Activated T-helper 1 cell treated with anti-CD3 and anti-CD28 coated beads, Interleukin-12 subunit alpha, Interleukin-12 subunit beta, Interleukin-2, Interleukin-4 antibody, amounts not matched to agents 30 ng/mL and 10 ng/mL and 1 ng/mL, durations not matched to agents 14 hours and 24 hours and 36 hours (primary cell): ENCODE results near the gene CDKN2AIP. TPM values are rescaled to one million over a fixed set of nuclear protein-coding genes. Genes with fewer than 3 reads are reported as not detected.
"Not testable (repeated sequence)": the region's sequence is repeated elsewhere in the genome, so short reads cannot be mapped to it uniquely, and the experiment has no call there.

Source experiments
- DNase-seq: peaks from one replicate; pipeline ENCODE4 v3.0.0; 2021; ENCODE audit warnings: low spot score
- H3K27ac Mint-ChIP-seq: one replicate; pipeline ENCODE4 v1.8.0; 2021; ENCODE audit warnings: mild to moderate bottlenecking, mixed read lengths
- H3K27me3 Mint-ChIP-seq: one replicate; pipeline ENCODE4 v1.8.0; 2022; ENCODE audit warnings: mild to moderate bottlenecking, moderate library complexity, mixed read lengths; ENCODE audit not compliant: insufficient read depth
- H3K36me3 Mint-ChIP-seq: one replicate; pipeline ENCODE4 v1.8.0; 2021; ENCODE audit warnings: low read depth, mixed read lengths
- H3K4me1 Mint-ChIP-seq: one replicate; pipeline ENCODE4 v1.8.0; 2021; ENCODE audit warnings: low read depth, mixed read lengths
- H3K4me3 Mint-ChIP-seq: one replicate; pipeline ENCODE4 v1.8.0; 2021; ENCODE audit warnings: mild to moderate bottlenecking, moderate library complexity, mixed read lengths
- H3K9me3 Mint-ChIP-seq: one replicate; pipeline ENCODE4 v1.8.0; 2021; ENCODE audit warnings: mixed read lengths
- intact Hi-C: fragments of 100-400 bp; cut with micrococcal nuclease; formaldehyde crosslinking; loops from one replicate; pipeline ENCODE4 v1.15.1; 2024
- total RNA-seq: library from RNA; stranded (reverse); gene quantifications from 2 replicates; pipeline ENCODE4 v1.2.3, GENCODE V29; 2022

Gene CDKN2AIP
- total RNA-seq, 1 donor from 2014 or later: 23.9 TPM

DNA sequence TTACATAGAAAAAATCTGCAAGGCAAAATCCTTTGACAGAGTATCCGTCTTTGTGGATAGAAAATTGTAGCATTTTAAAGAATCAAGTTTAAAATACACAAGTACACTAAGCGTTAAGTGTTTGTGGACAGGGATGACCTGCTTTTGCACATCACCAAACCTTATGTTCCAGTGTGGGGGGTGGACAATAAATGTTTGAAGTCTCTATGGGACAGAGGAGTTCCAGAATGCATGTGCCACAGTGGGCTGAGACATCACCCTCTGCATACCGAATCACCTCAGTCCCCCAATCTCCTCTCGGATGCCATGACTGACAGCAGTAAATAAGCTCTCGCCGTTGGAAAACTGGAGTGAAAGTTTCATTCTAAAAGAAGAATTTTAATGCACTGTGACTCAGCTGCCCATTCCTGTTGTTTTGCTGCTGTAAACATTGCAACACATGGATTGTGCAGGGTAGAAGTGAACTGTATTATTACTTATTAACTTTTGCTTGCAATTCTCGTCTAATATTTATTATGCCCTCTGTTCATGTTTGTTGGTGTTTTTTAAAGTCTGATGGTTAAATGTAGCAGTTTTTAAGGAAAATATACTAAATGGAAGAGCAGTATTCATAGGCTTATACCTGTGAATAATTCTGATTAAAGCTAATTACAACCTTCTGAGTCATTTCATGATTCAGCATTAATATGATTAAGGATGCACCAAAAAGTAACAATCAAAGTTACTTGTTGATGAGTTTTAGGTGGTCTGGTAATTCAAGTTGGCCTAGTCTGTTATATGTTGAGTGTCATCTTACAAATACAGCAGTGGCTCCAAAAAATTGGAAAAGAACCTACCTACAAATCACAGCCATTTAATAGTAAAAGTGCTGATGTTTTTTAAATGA lies 24.0 kb downstream of the CDKN2AIP start:
- H3K27me3 Mint-ChIP-seq: peaks cover 14% of the 10 kb centered on the region
- no peak for DNase-seq
- no peaks in the 10 kb centered on the region for H3K9me3 Mint-ChIP-seq
- intact Hi-C loops: no loop called here
- H3K4me3 Mint-ChIP-seq: no peak overlapping the region
- peaks cover 6% of the 10 kb centered on the region for H3K4me1 Mint-ChIP-seq
- H3K27ac Mint-ChIP-seq: no peak overlapping the region
- no peaks in the 10 kb centered on the region for H3K36me3 Mint-ChIP-seq

DNA sequence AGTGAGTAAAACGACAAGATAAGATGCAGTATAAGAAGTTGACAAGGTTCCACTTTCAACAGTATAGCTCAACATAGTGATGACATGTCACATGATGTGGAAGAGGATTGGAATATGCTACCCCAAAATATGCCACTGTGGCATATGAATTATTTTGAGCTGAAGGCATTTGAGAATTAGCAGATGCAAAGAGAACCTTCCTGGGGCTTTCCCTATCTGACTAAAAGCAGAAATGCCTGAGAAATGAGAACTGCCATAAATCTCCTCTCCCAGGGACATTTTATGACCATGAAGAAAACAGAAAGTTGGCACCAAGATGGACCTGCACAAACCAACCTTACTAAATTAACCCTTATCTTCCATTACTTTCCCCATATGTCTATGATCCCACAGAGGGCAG lies 24.8 kb downstream of the CDKN2AIP start:
- H3K4me3 Mint-ChIP-seq: no peak overlapping the region
- intact Hi-C loops: no loop called here
- no peaks in the 10 kb centered on the region for H3K36me3 Mint-ChIP-seq
- DNase-seq: no peak
- H3K27me3 Mint-ChIP-seq: peaks cover 14% of the 10 kb centered on the region
- H3K27ac Mint-ChIP-seq: no peak overlapping the region
- no peaks in the 10 kb centered on the region for H3K9me3 Mint-ChIP-seq
- H3K4me1 Mint-ChIP-seq: peaks cover 6% of the 10 kb centered on the region

DNA sequence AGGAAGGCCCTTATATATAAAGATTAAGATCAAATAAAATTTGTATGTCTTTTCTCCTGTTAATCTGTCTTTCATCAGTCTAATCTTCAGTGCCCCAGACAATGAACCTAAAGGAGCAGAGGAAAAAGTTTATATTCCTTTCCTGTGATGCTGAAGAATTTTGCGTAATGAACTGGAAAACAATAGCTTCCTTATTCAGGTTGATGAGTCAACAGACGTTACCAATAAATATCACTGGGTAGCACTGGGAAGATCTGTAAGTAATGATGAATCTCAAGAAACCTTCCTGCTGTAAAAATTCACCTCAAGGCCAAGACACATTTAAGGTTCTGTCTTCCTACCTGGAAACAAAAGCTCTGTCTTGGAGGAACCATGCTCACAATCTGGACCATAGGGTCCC lies 25.5 kb downstream of the CDKN2AIP start:
- H3K27ac Mint-ChIP-seq: no peak overlapping the region
- DNase-seq: no peak
- H3K4me3 Mint-ChIP-seq: no peak overlapping the region
- H3K27me3 Mint-ChIP-seq: peaks cover 14% of the 10 kb centered on the region
- no peaks in the 10 kb centered on the region for H3K36me3 Mint-ChIP-seq
- intact Hi-C loops: loop anchor here (5.0 to 10.0 kb wide), 2 partner anchors 185 to 632 kb away; partner anchors contain the start of genes RWDD4 and TRAPPC11
- peaks cover 6% of the 10 kb centered on the region for H3K4me1 Mint-ChIP-seq
- no peaks in the 10 kb centered on the region for H3K9me3 Mint-ChIP-seq

DNA sequence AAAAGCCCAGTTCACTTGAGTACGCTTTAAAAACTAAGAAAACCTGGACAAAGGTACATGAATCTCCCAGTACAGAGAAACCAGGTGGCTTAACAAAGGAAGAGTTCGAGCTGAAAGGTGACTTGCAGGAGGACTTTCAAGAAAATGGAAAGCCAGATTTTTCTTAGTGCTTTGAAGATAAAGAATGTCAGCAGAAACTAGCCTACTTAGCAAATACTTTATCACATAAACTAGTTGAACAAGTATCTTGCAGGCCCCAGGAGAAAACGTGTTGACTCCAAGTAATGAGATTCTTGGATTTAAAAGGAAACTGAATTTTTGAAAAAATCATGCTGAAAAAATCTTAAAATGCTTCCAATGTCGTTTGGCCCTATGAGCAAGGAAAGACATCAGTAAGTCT lies 26.4 kb downstream of the CDKN2AIP start:
- Mint-ChIP-seq H3K4me1 (peaks cover 6% of the 10 kb centered on the region), H3K9me3 (no peaks in the 10 kb centered on the region), H3K36me3 (no peaks in the 10 kb centered on the region)

DNA sequence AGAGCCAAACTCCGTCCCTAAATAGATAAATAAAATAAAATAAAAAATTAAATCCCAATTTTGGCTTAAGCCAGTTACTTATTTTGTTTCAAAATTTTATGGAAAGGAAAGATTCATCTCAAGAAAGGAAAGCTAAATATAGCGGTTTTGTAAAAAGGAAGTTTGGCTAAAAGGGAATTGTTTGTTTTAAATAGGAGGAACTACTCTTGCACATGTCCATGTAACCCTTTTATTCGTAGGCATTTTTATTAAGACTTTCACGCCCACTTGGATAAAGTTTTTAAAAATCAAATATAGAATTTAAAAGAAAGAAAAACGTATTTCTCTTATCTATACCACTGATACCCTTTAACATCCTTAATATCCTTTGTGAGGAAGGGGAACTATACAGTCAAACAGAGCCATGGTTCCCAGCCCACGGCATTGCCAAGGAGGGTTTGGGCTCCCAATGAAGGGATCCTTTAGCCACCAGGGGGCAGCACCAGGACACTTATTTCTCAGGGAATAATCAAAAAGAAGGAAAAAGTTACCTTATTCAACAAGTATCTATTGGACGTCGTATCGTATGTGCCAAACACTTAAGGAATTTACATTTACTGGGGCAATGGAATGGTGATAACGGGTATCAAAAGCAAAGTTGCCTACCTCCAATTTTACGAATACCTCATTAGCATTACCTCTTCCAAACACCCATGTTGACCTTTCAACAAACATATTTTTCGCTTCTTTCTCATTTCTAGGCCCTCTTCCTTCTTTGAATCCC lies 27.7 kb downstream of the CDKN2AIP start:
- Mint-ChIP-seq H3K4me1 (peaks cover 6% of the 10 kb centered on the region), H3K36me3 (no peaks in the 10 kb centered on the region), H3K27me3 (peaks cover 5% of the 10 kb centered on the region), H3K9me3 (no peaks in the 10 kb centered on the region), H3K4me3 (no peak overlapping the region), H3K27ac (no peak overlapping the region)
- intact Hi-C loops: loop anchor here (1.0 to 10.0 kb wide), 7 partner anchors 27 to 693 kb away; partner anchors contain the start of genes CDKN2AIP, RWDD4 and TRAPPC11
- peak; percentile 56 for DNase-seq

More for the DNA sequence above, 26.4 kb downstream of the CDKN2AIP start:
- intact Hi-C loops: loop anchor here (5.0 to 10.0 kb wide), 2 partner anchors 184 to 631 kb away; partner anchors contain the start of genes RWDD4 and TRAPPC11
- no peak overlapping the region for H3K4me3 Mint-ChIP-seq
- DNase-seq: no peak
- peaks cover 12% of the 10 kb centered on the region for H3K27me3 Mint-ChIP-seq
- H3K27ac Mint-ChIP-seq: no peak overlapping the region

DNA sequence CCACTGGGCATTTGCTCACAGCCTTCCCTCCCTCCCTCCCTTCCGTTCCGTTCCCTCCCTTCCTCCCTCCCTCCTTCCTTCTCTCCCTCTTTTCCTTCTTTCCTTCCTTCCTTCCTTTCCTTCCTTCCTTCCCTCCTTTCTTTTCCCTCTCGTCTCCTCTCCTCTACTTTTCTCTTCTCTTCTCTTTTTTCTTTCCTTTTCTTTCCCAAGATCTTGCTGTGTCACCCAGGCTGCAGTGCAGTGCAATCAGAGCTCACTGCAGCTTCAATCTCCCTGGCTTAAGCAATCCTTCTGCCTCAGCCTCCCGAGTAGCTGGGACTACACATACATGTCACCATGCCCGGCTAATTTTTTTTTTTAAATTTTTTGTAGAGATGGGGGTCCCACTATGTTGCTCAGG lies 33.7 kb downstream of the CDKN2AIP start:
- no peak for DNase-seq
- intact Hi-C loops: loop anchor here (10.0 kb wide), 1 partner anchor 177 kb away; the partner anchor contains the start of genes RWDD4 and TRAPPC11
- H3K4me1 Mint-ChIP-seq: no peaks in the 10 kb centered on the region
- no peaks in the 10 kb centered on the region for H3K9me3 Mint-ChIP-seq
- no peak overlapping the region for H3K27ac Mint-ChIP-seq
- H3K36me3 Mint-ChIP-seq: no peaks in the 10 kb centered on the region
- H3K4me3 Mint-ChIP-seq: no peak overlapping the region
- peaks cover 4% of the 10 kb centered on the region for H3K27me3 Mint-ChIP-seq

DNA sequence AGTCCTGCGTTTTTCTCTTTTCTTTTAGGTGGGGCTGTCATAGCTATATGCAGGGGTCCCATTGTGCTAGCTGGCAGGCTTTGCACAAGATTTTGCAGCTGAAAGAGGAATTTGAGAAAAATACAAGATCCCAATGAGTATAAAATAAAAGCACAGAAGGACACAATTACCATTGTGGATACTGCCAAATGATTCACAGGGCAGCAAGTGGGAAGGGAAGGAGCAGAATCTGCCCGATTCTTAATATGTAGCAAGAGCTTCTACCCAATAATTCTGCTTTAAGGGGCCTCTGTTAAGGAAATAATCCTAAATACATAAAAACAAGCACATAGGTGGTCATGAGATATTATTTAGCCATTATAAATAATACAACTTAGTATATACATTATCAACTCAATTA lies 34.5 kb downstream of the CDKN2AIP start:
- H3K4me3 Mint-ChIP-seq: no peak overlapping the region
- H3K27ac Mint-ChIP-seq: no peak overlapping the region
- intact Hi-C loops: loop anchor here (10.0 kb wide), 1 partner anchor 176 kb away; the partner anchor contains the start of genes RWDD4 and TRAPPC11
- no peaks in the 10 kb centered on the region for H3K36me3 Mint-ChIP-seq
- DNase-seq: no peak
- H3K27me3 Mint-ChIP-seq: peaks cover 4% of the 10 kb centered on the region
- no peaks in the 10 kb centered on the region for H3K9me3 Mint-ChIP-seq
- no peaks in the 10 kb centered on the region for H3K4me1 Mint-ChIP-seq

DNA sequence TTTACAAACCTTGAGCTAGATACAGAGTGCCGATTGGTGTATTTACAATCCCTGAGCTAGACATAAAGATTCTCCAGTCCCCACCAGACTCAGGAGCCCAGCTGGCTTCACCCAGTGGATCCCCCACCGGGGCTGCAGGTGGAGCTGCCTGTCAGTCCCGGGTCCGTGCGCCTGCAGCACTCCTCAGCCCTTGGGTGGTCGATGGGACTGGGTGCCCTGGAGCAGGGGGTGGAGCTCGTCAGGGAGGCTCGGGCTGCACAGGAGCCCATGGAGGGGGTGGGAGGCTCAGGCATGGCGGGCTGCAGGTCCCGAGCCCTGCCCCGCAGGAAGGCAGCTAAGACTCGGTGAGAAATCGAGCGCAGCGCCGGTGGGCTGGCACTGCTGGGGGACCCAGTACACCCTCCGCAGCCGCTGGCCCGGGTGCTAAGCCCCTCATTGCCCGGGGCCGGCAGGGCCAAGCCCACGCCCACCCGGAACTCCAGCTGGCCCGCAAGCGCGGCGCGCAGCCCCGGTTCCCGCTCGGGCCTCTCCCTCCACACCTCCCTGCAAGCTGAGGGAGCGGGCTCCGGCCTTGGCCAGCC lies 38.2 kb downstream of the CDKN2AIP start:
- H3K9me3 Mint-ChIP-seq, intact Hi-C loops, H3K27me3 Mint-ChIP-seq, H3K4me1 Mint-ChIP-seq, H3K27ac Mint-ChIP-seq, DNase-seq, H3K36me3 Mint-ChIP-seq, H3K4me3 Mint-ChIP-seq: not testable (repeated sequence)

DNA sequence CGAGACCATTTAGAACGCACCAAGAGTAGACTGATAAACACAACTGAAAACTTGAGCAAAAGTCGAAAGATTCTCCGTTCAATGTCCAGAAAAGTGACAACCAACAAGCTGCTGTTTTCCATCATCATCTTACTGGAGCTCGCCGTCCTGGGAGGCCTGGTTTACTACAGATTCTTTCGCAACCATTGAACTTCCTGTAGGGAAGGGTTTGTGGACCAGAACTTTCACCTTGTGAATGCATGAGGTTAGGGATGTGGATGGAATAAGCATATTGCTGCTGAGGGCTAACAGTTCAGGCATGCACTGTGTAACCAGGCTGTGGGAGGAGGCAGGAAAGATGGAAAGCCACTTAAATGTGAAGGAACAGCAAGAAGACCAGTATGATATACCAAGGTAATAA lies 39.6 kb downstream of the CDKN2AIP start:
- Mint-ChIP-seq H3K36me3 (peaks cover 2% of the 10 kb centered on the region), H3K9me3 (no peaks in the 10 kb centered on the region), H3K4me3 (no peak overlapping the region), H3K27ac (no peak overlapping the region), H3K27me3 (no peaks in the 10 kb centered on the region), H3K4me1 (no peaks in the 10 kb centered on the region)
- DNase-seq: no peak
- intact Hi-C loops: no loop called here

DNA sequence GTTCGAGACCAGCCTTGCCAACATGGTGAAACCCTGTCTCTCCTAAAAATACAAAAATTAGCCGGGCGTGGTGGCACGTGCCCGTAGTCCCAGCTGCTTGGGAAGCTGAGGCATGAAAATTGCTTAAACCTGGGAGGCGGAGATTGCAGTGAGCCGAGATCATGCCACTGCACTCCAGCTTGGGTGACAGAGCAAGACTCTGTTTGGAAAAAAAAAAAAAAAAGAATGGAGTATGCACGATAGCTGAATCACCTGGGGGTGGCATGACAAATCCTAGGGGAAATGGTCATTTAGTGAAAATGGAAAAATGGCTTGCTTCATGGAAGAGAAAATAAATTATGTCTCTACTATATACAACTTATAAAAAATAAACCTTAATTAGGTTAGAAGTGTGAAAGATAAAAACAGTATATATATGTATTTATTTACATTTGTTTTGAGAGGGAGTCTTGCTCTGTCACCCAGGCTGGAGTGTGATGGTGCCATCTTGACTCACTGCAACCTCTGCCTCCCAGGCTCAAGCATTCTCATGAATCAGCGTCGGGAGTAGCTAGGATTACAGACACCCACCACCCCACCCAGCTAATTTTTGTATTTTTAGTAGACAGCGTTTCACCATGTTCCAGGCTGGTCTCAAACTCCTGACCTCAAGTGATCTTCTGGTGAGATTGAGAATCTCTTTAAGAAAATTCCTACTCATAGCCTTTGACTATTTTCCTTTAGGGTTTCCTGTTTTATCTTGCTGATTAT lies 41.1 kb downstream of the CDKN2AIP start:
- no peaks in the 10 kb centered on the region for H3K4me1 Mint-ChIP-seq
- H3K9me3 Mint-ChIP-seq: no peaks in the 10 kb centered on the region
- no peak overlapping the region for H3K27ac Mint-ChIP-seq
- no peak for DNase-seq
- peaks cover 2% of the 10 kb centered on the region for H3K36me3 Mint-ChIP-seq
- no peaks in the 10 kb centered on the region for H3K27me3 Mint-ChIP-seq
- intact Hi-C loops: no loop called here
- H3K4me3 Mint-ChIP-seq: no peak overlapping the region

DNA sequence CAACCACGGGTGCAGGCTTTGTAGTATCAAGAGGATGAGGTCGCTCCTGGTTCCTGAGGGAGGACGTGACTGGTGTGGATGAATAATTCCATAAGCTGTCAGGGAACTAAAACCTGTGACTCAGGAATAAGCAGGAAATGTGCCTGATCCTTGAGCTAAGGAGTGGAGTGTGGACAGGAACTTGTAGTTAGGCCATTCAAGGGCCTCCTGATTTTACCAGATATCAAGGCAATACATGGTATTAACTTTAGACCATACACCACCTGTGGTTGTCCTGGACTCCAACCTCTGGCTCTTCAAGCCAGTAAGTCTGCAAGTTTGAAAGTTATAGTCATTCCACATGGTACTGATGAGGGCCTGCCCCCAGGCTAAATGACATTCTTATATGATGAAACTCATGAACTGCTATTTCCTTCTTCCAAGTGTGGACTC lies 48.4 kb downstream of the CDKN2AIP start:
- no peak for DNase-seq
- no peaks in the 10 kb centered on the region for H3K27me3 Mint-ChIP-seq
- intact Hi-C loops: no loop called here
- no peaks in the 10 kb centered on the region for H3K4me1 Mint-ChIP-seq
- no peak overlapping the region for H3K27ac Mint-ChIP-seq
- H3K36me3 Mint-ChIP-seq: peaks cover 8% of the 10 kb centered on the region
- H3K9me3 Mint-ChIP-seq: no peaks in the 10 kb centered on the region
- no peak overlapping the region for H3K4me3 Mint-ChIP-seq

DNA sequence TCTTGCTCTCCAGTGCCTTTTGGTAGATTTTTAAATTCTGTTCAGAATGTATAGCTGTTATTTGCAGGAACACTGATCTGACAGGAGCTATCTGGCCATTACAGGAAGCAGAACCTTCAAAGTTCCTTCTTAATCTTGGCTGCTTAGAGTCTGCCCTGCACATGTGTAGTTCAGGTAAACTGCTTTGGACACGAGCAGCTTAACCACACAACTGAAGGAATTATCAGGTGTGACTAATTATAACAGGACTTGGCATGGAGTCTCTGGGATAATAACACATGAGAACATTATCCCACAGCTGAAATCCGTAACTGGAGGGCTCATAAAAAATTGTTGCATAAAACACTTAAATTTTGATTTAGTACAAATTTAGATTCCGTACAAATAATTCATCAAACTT lies 48.8 kb downstream of the CDKN2AIP start:
- Mint-ChIP-seq H3K9me3 (no peaks in the 10 kb centered on the region), H3K4me3 (no peak overlapping the region), H3K4me1 (no peaks in the 10 kb centered on the region), H3K27me3 (no peaks in the 10 kb centered on the region), H3K27ac (no peak overlapping the region), H3K36me3 (peaks cover 8% of the 10 kb centered on the region)
- DNase-seq: no peak
- intact Hi-C loops: no loop called here
